ENCODE data around the gene CDH18.

DNA sequence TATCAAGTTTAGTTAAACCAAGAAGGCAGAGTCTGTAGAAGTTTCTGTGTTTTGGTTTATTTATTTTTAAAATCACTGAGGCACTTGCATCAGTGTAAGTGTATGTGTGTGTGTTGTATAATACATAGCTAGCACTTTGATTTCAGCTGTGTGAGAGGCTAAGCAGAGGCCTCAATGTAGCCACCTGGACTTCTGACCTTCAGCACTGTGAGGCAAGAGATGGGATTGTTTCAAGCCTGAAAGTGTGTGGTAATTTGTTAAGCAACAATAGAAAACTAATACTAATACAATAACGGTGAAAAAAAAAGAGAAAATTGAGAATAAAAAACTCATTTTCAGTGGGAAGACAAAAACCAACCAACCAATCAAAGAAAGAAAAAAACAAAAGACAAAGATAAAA is 327.3 kb downstream of the CDH18 start:
- no peak for TF ChIP-seq CTCF (conservative IDR thresholded peaks at IDR 0.05; ENCODE audit: low read depth, low read length)
- no peak for TF ChIP-seq SMC3 (IDR thresholded peaks at IDR 0.05; ENCODE audit: low read depth, low read length)
- TF ChIP-seq USF2 (IDR thresholded peaks at IDR 0.05; ENCODE audit: low read depth, low read length): no peak
